Adipocyte (in vitro differentiated cells): ENCODE results near the gene AQR.

Experiments
- DNase-seq: peaks from one replicate; pipeline ENCODE4 v3.0.0-alpha.2; 2015; ENCODE audit warnings: low read depth
- H3K27me3 ChIP-seq: replicated peaks from 2 replicates; pipeline ENCODE4 v1.7.0; 2013; ENCODE audit warnings: mild to moderate bottlenecking, low read length, moderate library complexity; ENCODE audit not compliant: control insufficient read depth, insufficient read depth
- H3K36me3 ChIP-seq: 2 replicates; pipeline ENCODE4 v1.7.0; 2013; ENCODE audit warnings: low read length, mild to moderate bottlenecking, moderate library complexity; ENCODE audit not compliant: control insufficient read depth, insufficient read depth, severe bottlenecking
- H3K4me1 ChIP-seq: 2 replicates; pipeline ENCODE4 v1.7.0; 2013; ENCODE audit warnings: mild to moderate bottlenecking, low read length, moderate library complexity; ENCODE audit not compliant: control insufficient read depth, insufficient read depth
- H3K4me3 ChIP-seq: 2 replicates; pipeline ENCODE4 v1.7.0; 2013; ENCODE audit warnings: mild to moderate bottlenecking, low read length, moderate library complexity
- H3K9ac ChIP-seq: 2 replicates; pipeline ENCODE4 v1.7.0; 2013; ENCODE audit warnings: mild to moderate bottlenecking, low read length, moderate library complexity
- H3K9me3 ChIP-seq: 2 replicates; pipeline ENCODE4 v1.7.0; 2013; ENCODE audit warnings: mild to moderate bottlenecking, low read length, moderate library complexity; ENCODE audit not compliant: control insufficient read depth

AQR gene

GRCh38 chr15:34879107-34879506, 90.4 kb downstream of the AQR start:
- H3K9ac ChIP-seq = no peak overlapping the region
- H3K9me3 ChIP-seq = no peaks in the 10 kb centered on the region
- no peak overlapping the region for H3K4me3 ChIP-seq
- peaks cover 12% of the 10 kb centered on the region for H3K4me1 ChIP-seq
- no peak for DNase-seq
- peaks cover 66% of the 10 kb centered on the region for H3K36me3 ChIP-seq
- no peaks in the 10 kb centered on the region for H3K27me3 ChIP-seq

GRCh38 chr15:34876640-34877039, 92.9 kb downstream of the AQR start:
- DNase-seq = no peak
- Histone ChIP-seq H3K27me3 (no peaks in the 10 kb centered on the region), H3K4me3 (no peak overlapping the region), H3K4me1 (no peaks in the 10 kb centered on the region), H3K9me3 (no peaks in the 10 kb centered on the region), H3K36me3 (peaks cover 67% of the 10 kb centered on the region), H3K9ac (no peak overlapping the region)

- H3K36me3 ChIP-seq = peaks cover 78% of the 10 kb centered on the region
- DNase-seq = no peak
Measured at GRCh38 chr15:34869110-34869509, 100.4 kb downstream of the AQR start.

GRCh38 chr15:34865531-34865930, 104.0 kb downstream of the AQR start:
- Histone ChIP-seq H3K9ac (no peak overlapping the region), H3K4me1 (no peaks in the 10 kb centered on the region), H3K27me3 (no peaks in the 10 kb centered on the region), H3K9me3 (peaks cover 3% of the 10 kb centered on the region), H3K36me3 (peaks cover 79% of the 10 kb centered on the region), H3K4me3 (no peak overlapping the region)
- no peak for DNase-seq

More at GRCh38 chr15:34869110-34869509, 100.4 kb downstream of the AQR start:
- Histone ChIP-seq H3K4me1 (no peaks in the 10 kb centered on the region), H3K9me3 (peaks cover 3% of the 10 kb centered on the region), H3K9ac (no peak overlapping the region), H3K27me3 (no peaks in the 10 kb centered on the region), H3K4me3 (no peak overlapping the region)

DNA sequence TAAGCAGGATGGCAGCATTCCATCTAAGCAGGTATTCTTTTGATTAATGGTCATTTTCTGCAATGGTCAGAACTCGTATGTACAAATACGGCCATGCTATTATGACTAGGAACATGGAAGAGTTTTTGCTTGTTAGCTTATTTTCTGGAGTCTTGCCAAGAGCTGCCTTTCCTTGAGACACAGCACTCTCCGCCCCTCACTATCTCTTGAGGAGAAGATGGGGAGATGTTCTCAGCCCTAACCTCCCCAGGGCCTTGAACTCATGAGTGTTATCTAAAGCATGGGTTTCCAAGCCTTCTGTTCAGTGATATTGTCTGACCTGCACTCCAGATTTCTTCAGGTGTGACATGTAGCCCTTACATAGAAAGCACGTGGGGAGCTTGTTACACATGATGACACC, 108.3 kb downstream of the AQR start:
- Histone ChIP-seq H3K27me3 (no peaks in the 10 kb centered on the region), H3K4me3 (no peak overlapping the region), H3K9me3 (no peaks in the 10 kb centered on the region), H3K9ac (no peak overlapping the region), H3K36me3 (peaks cover 89% of the 10 kb centered on the region), H3K4me1 (peaks cover 1% of the 10 kb centered on the region)
- DNase-seq = no peak

DNA sequence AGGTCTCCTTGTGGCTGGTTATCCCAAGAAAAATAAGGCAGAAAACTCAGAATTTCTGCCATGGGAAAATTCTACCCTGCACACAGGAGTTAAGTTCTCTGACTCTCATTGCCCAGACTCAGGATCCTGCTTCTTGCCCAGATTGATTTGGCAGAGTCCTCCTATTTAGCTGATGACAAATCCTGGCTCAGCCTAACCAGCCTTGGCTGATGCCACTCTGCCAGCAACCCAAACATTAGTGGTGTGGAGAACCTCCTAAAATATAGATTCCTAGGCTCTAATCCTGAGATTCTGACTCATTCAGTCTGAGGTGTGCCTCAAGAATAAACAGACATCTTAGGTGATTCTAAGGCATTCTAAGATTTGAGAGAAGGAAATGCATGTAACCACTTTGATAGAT, 113.6 kb downstream of the AQR start:
- Histone ChIP-seq H3K4me1 (peaks cover 30% of the 10 kb centered on the region), H3K4me3 (no peak overlapping the region), H3K27me3 (no peaks in the 10 kb centered on the region), H3K36me3 (peaks cover 45% of the 10 kb centered on the region), H3K9me3 (no peaks in the 10 kb centered on the region), H3K9ac (no peak overlapping the region)
- peak; percentile 20 for DNase-seq

GRCh38 chr15:34855413-34855812, 114.1 kb downstream of the AQR start:
- DNase-seq = peak; percentile 72
- Histone ChIP-seq H3K4me1 (peaks cover 30% of the 10 kb centered on the region), H3K9me3 (no peaks in the 10 kb centered on the region), H3K36me3 (peaks cover 41% of the 10 kb centered on the region), H3K27me3 (no peaks in the 10 kb centered on the region), H3K4me3 (no peak overlapping the region), H3K9ac (no peak overlapping the region)

DNA sequence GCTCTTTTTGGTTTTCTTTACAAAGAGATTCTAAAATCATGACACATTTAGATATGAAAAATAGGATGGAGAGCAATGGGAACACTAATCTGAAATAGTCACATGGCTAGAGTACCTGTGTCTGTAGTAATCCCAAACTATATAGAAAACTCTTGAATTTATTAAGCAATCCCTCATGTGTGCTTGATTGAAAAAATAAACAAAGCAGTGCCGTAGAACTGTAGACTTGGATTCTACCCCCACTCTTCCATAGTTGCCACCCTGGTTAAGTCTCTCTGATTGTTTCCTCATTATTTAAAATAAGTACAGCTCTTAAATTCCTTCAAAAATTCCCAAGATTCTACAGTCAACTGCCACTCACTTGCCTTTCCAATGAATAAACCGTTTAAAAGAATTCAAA, 115.3 kb downstream of the AQR start:
- peaks cover 30% of the 10 kb centered on the region for H3K4me1 ChIP-seq
- no peaks in the 10 kb centered on the region for H3K9me3 ChIP-seq
- no peak overlapping the region for H3K4me3 ChIP-seq
- H3K36me3 ChIP-seq = peaks cover 29% of the 10 kb centered on the region
- no peaks in the 10 kb centered on the region for H3K27me3 ChIP-seq
- H3K9ac ChIP-seq = no peak overlapping the region
- DNase-seq = no peak

DNA sequence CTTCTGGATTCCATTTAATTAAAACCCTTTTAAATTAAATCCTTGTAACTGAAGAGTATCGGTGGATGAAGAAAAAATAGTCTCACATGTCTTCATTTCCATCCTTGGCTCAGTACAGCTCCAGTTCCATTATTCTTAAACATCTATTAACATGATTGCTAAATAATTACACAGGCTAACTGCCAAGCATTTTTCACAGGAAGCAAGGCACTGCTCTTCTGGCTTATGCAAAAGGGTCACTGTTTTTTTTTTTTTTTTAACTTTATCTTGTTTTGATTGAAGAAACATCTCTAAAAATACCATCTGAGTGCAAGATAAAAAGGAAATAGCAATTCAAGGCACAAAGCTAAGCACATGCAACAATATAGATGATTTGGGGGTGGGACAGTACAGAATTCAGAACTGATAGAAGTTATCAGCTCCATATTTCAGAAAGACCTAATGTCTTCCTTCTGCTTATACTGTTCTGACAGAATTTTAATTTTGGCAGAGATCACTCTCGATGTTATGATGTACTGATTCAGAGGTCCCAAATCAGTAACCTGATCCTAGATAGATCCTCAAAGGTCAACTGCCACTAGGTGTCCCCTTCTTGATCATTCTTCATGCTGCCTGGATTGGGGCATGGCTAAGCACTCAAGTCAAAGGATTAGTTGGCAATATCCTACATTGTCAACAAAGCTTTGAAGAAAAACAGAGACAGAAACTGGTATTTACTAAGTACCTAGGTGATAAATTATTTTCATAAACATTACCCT, 116.4 kb downstream of the AQR start:
- Histone ChIP-seq H3K9ac (no peak overlapping the region), H3K9me3 (no peaks in the 10 kb centered on the region), H3K4me3 (peak overlapping the region; percentile 35), H3K27me3 (no peaks in the 10 kb centered on the region), H3K4me1 (peaks cover 30% of the 10 kb centered on the region), H3K36me3 (peaks cover 19% of the 10 kb centered on the region)
- peak; percentile 20 for DNase-seq

- Histone ChIP-seq H3K27me3 (no peaks in the 10 kb centered on the region), H3K9ac (no peak overlapping the region)
Measured at GRCh38 chr15:34851751-34852150, 117.8 kb downstream of the AQR start.

GRCh38 chr15:34851007-34851406, 118.5 kb downstream of the AQR start:
- Histone ChIP-seq H3K4me3 (no peak overlapping the region), H3K9me3 (no peaks in the 10 kb centered on the region), H3K9ac (no peak overlapping the region), H3K4me1 (peaks cover 32% of the 10 kb centered on the region), H3K27me3 (no peaks in the 10 kb centered on the region), H3K36me3 (peaks cover under 1% of the 10 kb centered on the region)
- DNase-seq = no peak

More at GRCh38 chr15:34851751-34852150, 117.8 kb downstream of the AQR start:
- H3K36me3 ChIP-seq = peaks cover 8% of the 10 kb centered on the region
- DNase-seq = no peak
- no peak overlapping the region for H3K4me3 ChIP-seq
- no peaks in the 10 kb centered on the region for H3K9me3 ChIP-seq
- peaks cover 35% of the 10 kb centered on the region for H3K4me1 ChIP-seq

- H3K4me1 ChIP-seq = peaks cover 23% of the 10 kb centered on the region
- H3K27me3 ChIP-seq = no peaks in the 10 kb centered on the region
- no peak for DNase-seq
Measured at GRCh38 chr15:34850121-34850520, 119.4 kb downstream of the AQR start.

More at GRCh38 chr15:34850121-34850520, 119.4 kb downstream of the AQR start:
- H3K4me3 ChIP-seq = no peak overlapping the region
- H3K9me3 ChIP-seq = no peaks in the 10 kb centered on the region
- no peak overlapping the region for H3K9ac ChIP-seq
- no peaks in the 10 kb centered on the region for H3K36me3 ChIP-seq
